HG03521 (cell line): ENCODE measurements around the gene PLXDC2.

Source experiments
- ATAC-seq: cut with Tn5 transposase; IDR thresholded peaks from one replicate; pipeline ENCODE4 v1.9.1; 2021; ENCODE audit warnings: mild to moderate bottlenecking, moderate library complexity; ENCODE audit not compliant: unreplicated experiment

The PLXDC2 gene

GRCh38 chr10:20094226-20094976 is 278.2 kb downstream of the PLXDC2 start:
- no peak for ATAC-seq

DNA sequence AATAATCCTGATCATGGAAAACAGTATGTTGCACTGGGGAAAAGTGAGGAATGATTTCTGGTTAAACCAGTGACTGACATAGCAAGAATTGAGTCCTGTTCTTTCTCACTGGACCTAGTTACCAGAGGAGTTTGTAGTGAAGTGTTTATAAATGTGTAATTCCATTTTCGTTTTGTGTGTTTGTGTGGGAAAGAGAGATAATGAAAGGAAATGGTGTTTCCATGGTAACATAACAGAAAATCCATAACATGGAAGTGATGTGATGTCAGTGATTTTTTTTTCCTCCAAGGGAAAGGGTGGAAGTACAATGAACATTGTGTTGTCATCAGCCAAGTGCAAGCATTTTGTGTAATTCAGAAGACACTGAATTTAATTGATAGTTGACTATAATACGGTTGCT is 283.9 kb downstream of the PLXDC2 start:
- ATAC-seq, result no peak

DNA sequence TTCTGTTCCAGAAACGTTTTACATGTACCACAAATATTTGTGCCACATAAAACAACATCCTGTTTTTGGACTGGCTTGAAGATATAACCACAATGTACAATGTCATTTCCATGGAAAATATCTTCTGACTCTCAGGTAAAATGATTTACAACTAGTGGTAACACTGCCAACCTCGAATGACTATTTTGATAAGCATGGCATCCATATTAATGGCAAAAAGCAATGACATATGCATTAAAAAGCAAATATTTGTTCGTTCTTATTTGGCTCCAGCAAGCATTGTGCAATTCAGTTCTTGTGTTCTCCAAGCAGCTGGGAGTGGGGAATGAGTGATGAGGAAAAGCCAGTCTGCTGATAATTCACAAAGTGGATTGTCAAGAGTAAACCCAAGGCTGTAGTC is 289.0 kb downstream of the PLXDC2 start:
- no peak for ATAC-seq

GRCh38 chr10:20105931-20106330 is 289.7 kb downstream of the PLXDC2 start:
- no peak for ATAC-seq

DNA sequence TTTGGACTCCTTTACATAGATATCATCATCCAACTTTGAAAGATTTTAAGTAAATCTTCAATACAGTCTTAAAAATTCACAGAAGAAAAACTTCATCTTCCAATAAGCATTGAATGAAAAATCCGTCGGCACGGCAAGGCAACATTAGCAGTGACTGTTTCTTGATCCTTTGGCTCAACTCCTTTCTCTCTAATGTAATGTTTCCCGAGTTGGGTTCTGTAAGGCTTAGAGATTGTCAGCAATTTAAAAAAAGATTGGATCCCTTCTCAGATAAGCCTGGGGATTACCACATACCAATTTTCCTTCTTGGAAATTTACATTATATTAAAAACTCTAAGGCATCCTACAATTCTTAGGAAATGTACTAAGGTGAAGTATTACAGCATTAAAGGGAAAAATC is 291.8 kb downstream of the PLXDC2 start:
- no peak for ATAC-seq

DNA sequence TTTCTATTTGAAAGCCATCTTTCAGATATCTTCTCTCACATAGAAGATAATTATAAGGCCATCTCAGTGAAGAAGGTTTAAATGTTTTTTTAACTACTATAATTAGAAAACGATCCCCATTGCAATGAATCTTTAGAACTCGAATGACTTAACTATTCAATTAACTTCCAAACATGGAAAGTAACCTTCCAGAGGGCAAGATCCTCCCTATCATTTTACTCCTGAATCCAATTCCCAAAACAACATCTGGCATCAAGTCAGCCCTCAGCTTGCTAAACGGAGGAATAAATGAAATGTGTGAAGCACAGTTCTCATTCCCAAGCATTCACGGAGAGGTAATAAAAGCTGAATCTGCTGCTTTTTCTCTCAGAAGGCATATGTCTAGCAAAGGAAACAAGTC is 293.4 kb downstream of the PLXDC2 start:
- ATAC-seq, result no peak

GRCh38 chr10:20110125-20111100 is 294.2 kb downstream of the PLXDC2 start:
- ATAC-seq, result no peak

GRCh38 chr10:20114179-20114578 is 297.9 kb downstream of the PLXDC2 start:
- ATAC-seq, result no peak

DNA sequence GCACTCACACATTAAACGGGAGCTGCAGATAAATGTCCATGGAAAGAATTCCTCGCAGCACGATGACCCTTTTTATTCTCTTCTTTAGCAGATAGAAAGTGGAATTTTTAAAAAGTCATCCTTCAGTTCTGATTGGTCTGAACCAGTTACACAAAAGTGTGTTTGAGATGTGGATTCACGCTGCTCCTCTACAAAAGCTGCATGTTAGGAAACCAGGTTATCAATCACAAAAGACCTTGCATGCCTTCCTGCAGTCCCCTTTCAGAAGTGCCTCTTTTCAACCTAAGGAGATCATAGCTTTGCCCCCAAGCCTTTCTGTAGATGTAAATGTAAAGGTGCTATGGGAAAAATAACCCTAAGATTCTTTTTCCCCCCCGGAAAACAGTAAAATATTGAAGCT is 299.7 kb downstream of the PLXDC2 start:
- no peak for ATAC-seq

- ATAC-seq, result no peak
Measured at GRCh38 chr10:20117471-20117870, 301.2 kb downstream of the PLXDC2 start.

- ATAC-seq, result no peak
Measured at GRCh38 chr10:20118119-20118518, 301.9 kb downstream of the PLXDC2 start.

DNA sequence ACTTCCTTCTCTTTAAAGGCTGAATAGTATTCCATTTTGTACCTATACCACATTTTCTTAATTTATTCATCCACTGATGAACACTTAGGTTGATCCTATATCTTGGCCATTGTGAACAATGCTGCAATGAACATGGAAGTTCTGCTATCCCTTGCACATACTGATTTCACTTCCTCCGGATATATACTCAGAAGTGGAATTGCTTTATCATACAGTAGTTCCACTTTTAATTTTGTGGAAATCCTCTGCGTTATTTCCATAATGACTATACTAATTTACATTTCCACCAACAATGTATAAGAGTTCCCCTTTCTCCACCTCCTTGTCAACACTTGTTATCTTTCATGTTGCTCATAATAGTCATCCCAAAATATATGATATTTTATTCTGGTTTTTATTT is 312.6 kb downstream of the PLXDC2 start:
- ATAC-seq, result no peak

- ATAC-seq, result no peak
Measured at GRCh38 chr10:20132816-20133215, 316.6 kb downstream of the PLXDC2 start.

- no peak for ATAC-seq
Measured at GRCh38 chr10:20133669-20134189, 317.5 kb downstream of the PLXDC2 start.

DNA sequence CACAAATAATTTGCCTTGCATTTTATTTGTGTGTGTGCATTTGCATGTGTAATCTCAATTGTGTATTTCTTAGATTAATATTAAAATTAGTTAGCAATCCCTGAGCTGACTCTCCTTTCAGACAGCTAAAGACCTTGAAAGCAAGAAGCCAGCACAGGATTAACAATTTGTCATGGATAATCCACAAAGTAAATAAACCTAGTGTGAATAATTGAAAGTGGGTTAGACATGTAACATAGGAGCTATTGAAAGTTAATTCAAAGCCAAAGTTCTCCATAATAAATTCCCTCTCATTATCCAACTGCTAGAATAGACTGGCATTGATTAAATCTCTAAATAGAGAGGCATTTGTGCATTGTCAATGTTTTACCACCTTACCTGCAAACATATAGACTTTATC is 326.1 kb downstream of the PLXDC2 start:
- no peak for ATAC-seq

DNA sequence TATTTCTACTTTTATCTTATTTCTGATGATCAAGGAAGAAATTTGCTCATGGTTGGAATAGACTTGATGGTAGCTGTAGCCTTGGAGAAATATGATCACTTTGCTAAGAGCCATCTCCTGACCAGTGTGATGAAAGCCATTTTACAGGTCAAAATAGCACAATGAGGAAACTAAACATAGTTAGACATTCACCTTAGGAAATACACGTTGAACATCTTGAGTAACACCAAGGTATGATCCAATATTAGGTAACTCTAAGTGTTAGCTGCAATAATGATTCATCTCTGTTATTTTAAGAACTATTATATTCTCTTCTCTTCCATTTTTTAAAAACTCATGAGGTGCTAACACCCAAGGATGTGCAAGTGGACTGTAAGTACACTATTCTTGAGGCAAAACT is 328.0 kb downstream of the PLXDC2 start:
- no peak for ATAC-seq

DNA sequence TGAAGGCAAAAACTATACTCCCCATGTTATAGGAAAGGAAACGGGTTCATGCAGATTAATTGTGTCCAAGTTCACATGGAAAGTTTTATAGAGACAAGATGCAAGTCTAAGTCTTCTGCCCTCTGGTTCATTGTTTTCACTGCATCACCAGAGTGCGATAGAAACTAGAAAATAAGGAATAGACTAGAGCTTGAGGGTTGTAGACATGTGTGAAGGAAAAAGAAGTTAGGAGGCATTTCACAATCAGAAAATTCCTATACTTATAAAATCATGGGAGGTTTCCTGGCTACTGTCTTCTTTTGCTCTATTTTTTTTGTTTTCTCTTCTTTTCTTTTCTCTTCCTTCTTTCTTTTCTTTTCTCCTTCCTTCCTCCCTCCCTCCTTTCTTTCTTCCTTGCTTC is 329.8 kb downstream of the PLXDC2 start:
- no peak for ATAC-seq

- ATAC-seq, result no peak
Measured at GRCh38 chr10:20147684-20148083, 331.5 kb downstream of the PLXDC2 start.

DNA sequence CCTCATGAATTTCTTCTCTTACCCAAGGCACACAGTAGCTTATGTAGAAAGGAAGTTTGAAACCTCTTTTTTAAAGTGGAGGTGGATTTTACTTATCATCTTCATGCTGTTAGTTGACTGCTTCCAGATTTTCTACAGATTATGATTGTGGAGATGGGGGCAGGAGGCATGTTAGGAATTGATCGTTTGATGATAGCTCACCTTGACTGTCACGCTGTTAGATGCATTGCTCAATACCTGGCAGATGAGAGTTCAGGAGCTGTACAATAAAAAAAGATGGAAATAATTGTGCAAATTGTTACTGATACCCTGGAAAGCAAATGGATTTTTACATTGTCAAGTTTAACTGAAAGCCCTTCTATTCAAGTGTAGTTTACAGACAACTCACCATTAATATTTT is 340.3 kb downstream of the PLXDC2 start:
- ATAC-seq, result no peak

GRCh38 chr10:20157314-20157713 is 341.1 kb downstream of the PLXDC2 start:
- no peak for ATAC-seq

- no peak for ATAC-seq
Measured at GRCh38 chr10:20158086-20158485, 341.9 kb downstream of the PLXDC2 start.

DNA sequence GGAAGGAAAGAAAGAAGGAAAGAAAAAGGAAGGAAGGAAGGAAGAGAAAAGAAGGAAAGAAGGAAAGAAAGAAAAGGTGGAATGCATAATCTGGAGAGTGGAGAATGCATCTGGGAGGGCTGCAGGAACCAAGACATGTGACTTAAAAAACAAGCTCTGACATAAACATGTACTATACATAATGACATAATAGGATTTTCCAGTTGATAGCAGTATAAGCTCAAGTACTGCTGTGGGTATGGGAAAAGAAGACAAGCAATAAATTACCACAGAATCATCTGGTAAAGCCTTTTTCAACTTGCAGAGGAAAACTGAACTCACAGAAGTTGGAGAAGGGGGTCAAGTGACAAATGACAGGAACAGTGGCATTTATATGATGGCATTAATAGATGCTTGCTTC is 345.9 kb downstream of the PLXDC2 start:
- ATAC-seq, result no peak
